ENCODE results near the gene MAP2.

The MAP2 gene

DNA sequence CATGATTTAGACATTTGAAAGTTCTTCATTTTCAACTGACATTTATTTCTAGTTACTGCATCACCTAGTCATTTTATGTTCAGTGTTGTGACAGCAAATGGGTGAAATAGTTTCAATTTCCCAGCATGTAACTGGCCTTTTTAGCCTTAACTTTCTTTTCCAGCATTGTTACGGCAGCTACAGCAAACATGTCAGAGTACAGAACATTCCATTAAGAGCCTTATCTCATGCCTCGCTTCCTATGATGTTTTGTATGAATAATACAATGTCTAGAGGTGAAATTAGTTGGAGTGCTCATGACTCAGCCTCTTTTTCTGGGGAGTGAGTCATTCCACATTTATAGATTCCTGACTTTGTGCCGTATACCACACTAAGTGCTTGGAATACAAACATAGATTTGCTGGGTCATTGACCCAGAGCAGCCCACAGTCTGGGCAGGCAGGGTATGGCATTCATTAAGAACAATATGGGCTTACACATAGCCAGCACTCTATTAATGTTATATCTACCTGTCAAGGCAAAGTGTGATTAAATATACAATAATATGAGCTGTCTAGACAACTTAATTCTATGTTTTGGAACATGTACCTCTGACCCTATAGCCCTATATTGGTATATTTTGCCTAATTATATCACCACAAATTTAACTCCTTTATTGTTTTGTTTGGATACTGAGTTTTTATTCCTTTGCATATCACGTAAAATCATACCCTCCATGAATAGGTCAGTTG lies 72.2 kb downstream of the MAP2 start:
- TF ChIP-seq, protein P1, sequence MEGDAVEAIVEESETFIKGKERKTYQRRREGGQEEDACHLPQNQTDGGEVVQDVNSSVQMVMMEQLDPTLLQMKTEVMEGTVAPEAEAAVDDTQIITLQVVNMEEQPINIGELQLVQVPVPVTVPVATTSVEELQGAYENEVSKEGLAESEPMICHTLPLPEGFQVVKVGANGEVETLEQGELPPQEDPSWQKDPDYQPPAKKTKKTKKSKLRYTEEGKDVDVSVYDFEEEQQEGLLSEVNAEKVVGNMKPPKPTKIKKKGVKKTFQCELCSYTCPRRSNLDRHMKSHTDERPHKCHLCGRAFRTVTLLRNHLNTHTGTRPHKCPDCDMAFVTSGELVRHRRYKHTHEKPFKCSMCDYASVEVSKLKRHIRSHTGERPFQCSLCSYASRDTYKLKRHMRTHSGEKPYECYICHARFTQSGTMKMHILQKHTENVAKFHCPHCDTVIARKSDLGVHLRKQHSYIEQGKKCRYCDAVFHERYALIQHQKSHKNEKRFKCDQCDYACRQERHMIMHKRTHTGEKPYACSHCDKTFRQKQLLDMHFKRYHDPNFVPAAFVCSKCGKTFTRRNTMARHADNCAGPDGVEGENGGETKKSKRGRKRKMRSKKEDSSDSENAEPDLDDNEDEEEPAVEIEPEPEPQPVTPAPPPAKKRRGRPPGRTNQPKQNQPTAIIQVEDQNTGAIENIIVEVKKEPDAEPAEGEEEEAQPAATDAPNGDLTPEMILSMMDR (IDR thresholded peaks at IDR 0.05; ENCODE audit: insufficient read depth, low read depth, low read length, missing control alignments), result no peak
- H3K4me3 ChIP-seq (ENCODE audit: low read depth, low read length), result no peak overlapping the region
- DNase-seq (ENCODE audit: low read depth), result no peak

DNA sequence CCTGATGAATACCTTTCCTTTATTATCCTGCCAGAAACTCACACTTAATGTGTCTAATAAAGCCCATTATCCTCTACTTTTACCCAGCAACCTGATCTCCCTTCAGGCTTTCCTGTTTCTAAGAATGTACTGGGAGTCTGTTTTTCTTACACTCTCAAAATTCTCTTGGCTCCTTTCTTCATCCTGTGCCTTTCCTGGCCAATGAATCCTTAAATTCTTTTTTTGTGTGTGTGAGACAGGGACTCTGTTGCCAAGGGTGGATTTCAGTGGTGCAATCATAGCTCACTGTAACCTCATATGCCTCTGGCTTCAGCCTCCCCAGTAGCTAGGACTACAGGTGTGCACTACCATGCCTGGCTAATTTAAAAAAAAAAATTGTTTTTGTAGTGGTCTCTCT lies 72.7 kb downstream of the MAP2 start:
- no peak overlapping the region for H3K4me3 ChIP-seq (ENCODE audit: low read depth, low read length)
- no peak for DNase-seq (ENCODE audit: low read depth)
- TF ChIP-seq, protein P1 (IDR thresholded peaks at IDR 0.05; ENCODE audit: insufficient read depth, low read depth, low read length, missing control alignments), result no peak

DNA sequence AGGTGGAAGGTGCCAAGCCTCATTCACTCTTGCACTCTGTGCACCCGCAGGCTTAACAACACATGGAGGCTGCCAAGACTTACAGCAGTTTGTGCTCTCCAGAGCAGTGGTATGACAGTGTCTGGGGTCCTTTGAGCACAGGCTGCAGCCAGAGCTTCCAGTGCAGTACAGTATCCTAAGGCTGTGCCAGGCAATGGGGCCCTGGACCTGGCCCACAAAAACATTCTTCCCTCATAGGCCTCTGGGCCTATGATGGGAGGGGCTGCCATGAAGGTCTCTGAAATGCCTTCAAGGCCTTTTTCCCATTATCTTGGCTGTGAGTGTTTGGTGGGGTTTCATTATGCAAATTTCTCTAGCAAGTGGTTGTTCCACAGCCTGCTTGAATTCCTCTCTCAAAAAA lies 74.8 kb downstream of the MAP2 start:
- TF ChIP-seq, protein P1 (IDR thresholded peaks at IDR 0.05; ENCODE audit: insufficient read depth, low read depth, low read length, missing control alignments), result no peak
- DNase-seq (ENCODE audit: low read depth), result no peak
- H3K4me3 ChIP-seq (ENCODE audit: low read depth, low read length), result no peak overlapping the region

DNA sequence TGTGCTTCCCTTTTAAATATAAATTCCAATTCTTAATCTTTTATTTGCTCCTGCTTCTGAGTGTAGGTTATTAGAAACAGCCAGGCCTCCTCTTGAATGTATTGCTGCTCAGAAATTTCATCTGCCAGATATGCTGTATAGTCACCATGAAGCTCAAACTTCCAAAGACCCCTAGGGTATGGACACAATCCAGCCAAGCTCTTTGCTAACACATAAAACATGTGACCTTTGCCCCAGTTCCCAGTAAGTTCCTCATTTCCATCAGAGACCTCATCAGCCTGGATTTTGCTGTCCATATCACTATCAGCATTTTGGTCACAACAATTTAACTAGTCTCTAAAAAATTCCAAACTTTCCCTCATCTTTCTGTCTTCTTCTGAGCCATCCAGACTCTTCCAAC lies 75.2 kb downstream of the MAP2 start:
- no peak overlapping the region for H3K4me3 ChIP-seq (ENCODE audit: low read depth, low read length)
- no peak for DNase-seq (ENCODE audit: low read depth)
- TF ChIP-seq, protein P1 (IDR thresholded peaks at IDR 0.05; ENCODE audit: insufficient read depth, low read depth, low read length, missing control alignments), result no peak

DNA sequence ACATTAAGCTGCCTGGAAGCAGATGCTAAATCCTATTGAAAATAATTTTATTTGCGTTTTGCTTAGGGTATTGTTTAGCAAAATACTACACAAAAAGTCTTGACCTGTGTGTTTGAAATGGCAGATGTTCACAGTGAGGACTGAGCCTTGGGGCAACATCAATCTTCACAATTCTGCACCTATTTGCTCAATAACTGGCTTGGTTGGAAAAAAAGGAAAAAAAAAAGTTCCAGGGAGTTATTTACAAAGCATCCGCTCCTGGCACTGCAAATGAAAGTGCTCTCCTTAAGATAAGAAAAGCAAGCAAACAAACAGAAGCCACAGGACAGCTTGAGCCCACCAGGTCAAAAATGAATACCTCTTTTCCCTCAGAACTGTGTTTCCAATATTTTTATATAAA lies 77.7 kb downstream of the MAP2 start:
- TF ChIP-seq, protein P1 (IDR thresholded peaks at IDR 0.05; ENCODE audit: insufficient read depth, low read depth, low read length, missing control alignments), result no peak
- no peak for DNase-seq (ENCODE audit: low read depth)
- H3K4me3 ChIP-seq (ENCODE audit: low read depth, low read length), result no peak overlapping the region

DNA sequence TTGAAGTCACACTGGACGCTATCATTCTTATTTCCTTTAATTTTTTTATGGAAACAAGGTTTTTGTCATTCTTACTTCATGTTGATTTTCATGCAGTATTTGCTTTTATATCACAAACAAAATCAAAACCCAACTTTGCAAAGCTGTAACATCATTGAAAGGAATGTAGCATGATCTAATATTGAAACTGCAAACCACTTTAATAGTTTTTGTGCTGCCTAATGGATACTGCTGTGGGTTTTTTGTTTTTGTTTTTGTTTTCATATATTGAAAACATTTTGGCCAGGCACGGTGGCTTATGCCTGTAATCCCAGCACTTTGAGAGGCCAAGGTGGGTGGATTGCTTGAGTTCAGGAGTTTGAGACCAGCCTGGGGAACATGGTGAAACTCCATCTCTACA lies 81.6 kb downstream of the MAP2 start:
- no peak for DNase-seq (ENCODE audit: low read depth)
- TF ChIP-seq, protein P1 (IDR thresholded peaks at IDR 0.05; ENCODE audit: insufficient read depth, low read depth, low read length, missing control alignments), result no peak
- H3K4me3 ChIP-seq (ENCODE audit: low read depth, low read length), result no peak overlapping the region

DNA sequence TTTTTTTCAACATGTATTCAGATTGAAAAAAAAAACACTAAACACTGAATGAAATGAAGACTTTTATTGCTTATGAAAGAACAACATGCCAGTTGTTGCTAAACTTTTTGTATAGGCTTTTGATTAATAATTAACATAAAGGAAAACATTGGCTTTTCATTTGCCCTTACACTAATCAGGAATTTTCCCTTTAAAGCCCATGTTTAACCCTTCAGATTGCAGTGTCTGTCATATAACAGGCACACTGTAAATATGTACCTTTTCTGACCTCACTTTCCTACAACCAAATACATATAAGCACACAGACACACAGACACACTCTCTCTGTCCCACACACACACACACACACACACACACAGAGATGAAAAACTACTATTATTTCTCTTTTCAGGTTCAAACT lies 84.4 kb downstream of the MAP2 start:
- no peak overlapping the region for H3K4me3 ChIP-seq (ENCODE audit: low read depth, low read length)
- TF ChIP-seq, protein P1 (IDR thresholded peaks at IDR 0.05; ENCODE audit: insufficient read depth, low read depth, low read length, missing control alignments), result no peak
- no peak for DNase-seq (ENCODE audit: low read depth)
